Tibial nerve (tissue), 4 donors: ENCODE data around the gene HES3. TPM values are rescaled to one million over a fixed set of nuclear protein-coding genes. Genes with fewer than 3 reads are reported as not detected.
"Not testable (repeated sequence)": the region's sequence is repeated elsewhere in the genome, so short reads cannot be mapped to it uniquely, and the experiment has no call there.

Source experiments
- DNase-seq, 2 donors: peaks; one replicate each; pipeline ENCODE4 v3.0.0-alpha.2; 2019; ENCODE audit warnings: low spot score in 2 of 2
- H3K27ac ChIP-seq, 4 donors: fragments of 200-600 bp; sonication (generic) in 3 of 4; one replicate each; pipeline ENCODE4 v1.5.1; 2017 to 2019; ENCODE audit warnings: mild to moderate bottlenecking in 1 of 4
- H3K27me3 ChIP-seq, 2 donors: fragments of 200-600 bp; sonication (generic) in 1 of 2; one replicate each; pipeline versions ENCODE4 v1.5.1 to v1.6.0; 2017 to 2019
- H3K36me3 ChIP-seq, 3 donors: fragments of 200-600 bp; sonication (generic); one replicate each; pipeline ENCODE4 v1.5.1; 2018 to 2019
- H3K4me1 ChIP-seq, 4 donors: fragments of 200-600 bp; sonication (generic) in 3 of 4; one replicate each; pipeline ENCODE4 v1.5.1; 2017 to 2019
- H3K4me3 ChIP-seq, 4 donors: fragments of 200-600 bp; sonication (generic) in 3 of 4; one replicate each; pipeline ENCODE4 v1.5.1; 2017 to 2019; ENCODE audit warnings: mild to moderate bottlenecking in 1 of 4, moderate library complexity in 1 of 4
- H3K9me3 ChIP-seq, 4 donors: fragments of 200-600 bp; sonication (generic) in 3 of 4; one replicate each; pipeline ENCODE4 v1.5.1; 2017 to 2019
- EP300 ChIP-seq, 2 donors: sonication (generic); formaldehyde crosslinking; IDR thresholded peaks; one replicate each; pipeline ENCODE4 v1.6.1; 2017; ENCODE audit warnings: antibody characterized with exemption in 2 of 2, mild to moderate bottlenecking in 1 of 2
- POLR2A ChIP-seq, 2 donors: fragments of 450-650 bp; IDR thresholded peaks; one replicate each; pipeline ENCODE4 v1.6.1; 2017; ENCODE audit warnings: antibody characterized with exemption in 2 of 2, mild to moderate bottlenecking in 2 of 2, moderate library complexity in 2 of 2
- WGBS, 2 donors: methylation state at CpG; one replicate each; pipeline ENCODE4 v1.1.5; 2018; 5-methylcytosine and 5-hydroxymethylcytosine counted together
- total RNA-seq, 4 donors: library from RNA; depleted of rRNA; stranded (reverse); fragments of >200 nt; gene quantifications; one replicate each; pipeline ENCODE4 v1.1.0, GENCODE V29; 2016
- TF ChIP-seq, protein P1 (sequence below), 5 experiments: fragments of 200-600 bp in 3 of 5; fragments of 450-650 bp in 2 of 5; sonication (generic) in 3 of 5; IDR thresholded peaks; one replicate each; pipeline ENCODE4 v1.5.1; 2016 to 2019; ENCODE audit warnings: antibody characterized with exemption in 5 of 5, mild to moderate bottlenecking in 3 of 5, moderate library complexity in 2 of 5

Gene HES3
- total RNA-seq, 4 donors from 2014 or later = not detected

DNA sequence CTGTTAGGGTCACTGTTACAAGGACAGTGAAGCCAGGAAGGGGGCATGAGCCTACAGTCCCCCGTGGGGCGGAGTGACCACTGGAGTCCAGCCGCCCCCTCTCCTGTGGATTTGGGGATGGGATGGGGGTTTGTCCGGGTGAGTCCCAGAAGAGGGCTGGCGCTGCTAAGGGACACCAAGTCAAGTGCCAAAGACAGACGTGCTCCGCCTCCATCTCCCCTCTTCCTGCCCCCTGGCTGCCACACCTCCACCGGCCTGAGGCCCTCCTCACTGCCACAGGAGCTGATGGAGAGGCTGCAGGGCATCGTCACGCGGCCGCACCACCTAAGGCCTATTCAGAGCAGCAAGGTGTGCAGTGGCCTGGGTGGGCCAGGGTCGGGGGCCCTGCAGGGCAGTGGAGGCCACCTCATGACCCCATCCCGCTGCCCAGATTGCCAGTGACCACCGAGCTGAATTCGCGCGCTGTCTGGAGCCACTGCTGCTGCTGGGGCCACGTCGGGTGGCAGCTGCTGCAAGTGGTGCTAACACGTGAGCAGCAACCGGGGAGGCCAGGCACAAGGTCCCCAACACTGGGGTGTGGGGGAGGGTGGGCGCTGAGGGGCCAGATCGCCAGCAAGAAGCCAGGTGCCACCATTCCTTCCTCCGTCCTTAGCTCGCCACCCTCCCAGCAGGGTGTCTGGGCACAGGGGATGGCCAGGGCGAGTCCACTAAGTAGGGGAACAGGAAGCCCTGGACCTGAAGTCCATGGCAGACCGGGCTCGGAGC, 33.2 kb upstream of the HES3 start:
- Histone ChIP-seq H3K36me3 (peaks cover 0 to 24% (median 0%) of the 10 kb centered on the region in 3 donors), H3K4me3 (no peak overlapping the region), H3K27me3 (peaks cover 0 to 24% of the 10 kb centered on the region in 2 donors), H3K27ac (no peak overlapping the region), H3K4me1 (peaks cover 0 to 41% (median 23%) of the 10 kb centered on the region in 4 donors), H3K9me3 (no peaks in the 10 kb centered on the region)
- 84 to 93% methylated on average over 5 to 12 of the region's 29 CpGs for WGBS, 2 donors
- TF ChIP-seq EP300 (IDR thresholded peaks at IDR 0.05) = no peak
- TF ChIP-seq, protein P1, sequence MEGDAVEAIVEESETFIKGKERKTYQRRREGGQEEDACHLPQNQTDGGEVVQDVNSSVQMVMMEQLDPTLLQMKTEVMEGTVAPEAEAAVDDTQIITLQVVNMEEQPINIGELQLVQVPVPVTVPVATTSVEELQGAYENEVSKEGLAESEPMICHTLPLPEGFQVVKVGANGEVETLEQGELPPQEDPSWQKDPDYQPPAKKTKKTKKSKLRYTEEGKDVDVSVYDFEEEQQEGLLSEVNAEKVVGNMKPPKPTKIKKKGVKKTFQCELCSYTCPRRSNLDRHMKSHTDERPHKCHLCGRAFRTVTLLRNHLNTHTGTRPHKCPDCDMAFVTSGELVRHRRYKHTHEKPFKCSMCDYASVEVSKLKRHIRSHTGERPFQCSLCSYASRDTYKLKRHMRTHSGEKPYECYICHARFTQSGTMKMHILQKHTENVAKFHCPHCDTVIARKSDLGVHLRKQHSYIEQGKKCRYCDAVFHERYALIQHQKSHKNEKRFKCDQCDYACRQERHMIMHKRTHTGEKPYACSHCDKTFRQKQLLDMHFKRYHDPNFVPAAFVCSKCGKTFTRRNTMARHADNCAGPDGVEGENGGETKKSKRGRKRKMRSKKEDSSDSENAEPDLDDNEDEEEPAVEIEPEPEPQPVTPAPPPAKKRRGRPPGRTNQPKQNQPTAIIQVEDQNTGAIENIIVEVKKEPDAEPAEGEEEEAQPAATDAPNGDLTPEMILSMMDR (IDR thresholded peaks at IDR 0.05) = no peak
- TF ChIP-seq POLR2A (IDR thresholded peaks at IDR 0.05) = no peak
- no peak for DNase-seq

DNA sequence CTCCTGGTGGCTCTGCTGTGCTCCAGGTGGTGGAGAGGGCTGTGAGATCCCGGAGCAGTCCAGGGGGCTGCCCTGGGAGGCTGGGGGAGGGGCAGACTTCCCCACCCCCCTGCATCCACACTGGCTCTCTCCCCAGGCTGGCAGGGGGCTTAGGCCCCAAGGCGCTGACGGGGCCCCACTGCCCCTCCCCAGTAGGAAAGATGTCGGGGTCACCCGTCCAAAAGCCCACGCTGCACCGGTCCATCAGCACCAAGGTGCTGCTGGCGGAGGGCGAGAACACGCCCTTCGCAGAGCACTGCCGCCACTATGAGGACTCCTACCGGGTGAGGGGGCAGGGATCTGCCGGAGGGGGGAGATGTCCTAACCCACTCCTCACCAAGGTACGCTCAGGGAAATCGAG, 32.2 kb upstream of the HES3 start:
- Histone ChIP-seq H3K36me3 (peaks cover 0 to 34% (median 0%) of the 10 kb centered on the region in 3 donors), H3K4me1 (peaks cover 0 to 32% (median 14%) of the 10 kb centered on the region in 4 donors), H3K27ac (no peak overlapping the region), H3K4me3 (no peak overlapping the region), H3K9me3 (no peaks in the 10 kb centered on the region), H3K27me3 (peaks cover 0 to 14% of the 10 kb centered on the region in 2 donors)
- WGBS, 2 donors = 75 to 87% methylated on average over 8 to 14 of the region's 16 CpGs
- DNase-seq = no peak
- no peak for TF ChIP-seq EP300 (IDR thresholded peaks at IDR 0.05)
- TF ChIP-seq, protein P1 (IDR thresholded peaks at IDR 0.05) = no peak
- no peak for TF ChIP-seq POLR2A (IDR thresholded peaks at IDR 0.05)

DNA sequence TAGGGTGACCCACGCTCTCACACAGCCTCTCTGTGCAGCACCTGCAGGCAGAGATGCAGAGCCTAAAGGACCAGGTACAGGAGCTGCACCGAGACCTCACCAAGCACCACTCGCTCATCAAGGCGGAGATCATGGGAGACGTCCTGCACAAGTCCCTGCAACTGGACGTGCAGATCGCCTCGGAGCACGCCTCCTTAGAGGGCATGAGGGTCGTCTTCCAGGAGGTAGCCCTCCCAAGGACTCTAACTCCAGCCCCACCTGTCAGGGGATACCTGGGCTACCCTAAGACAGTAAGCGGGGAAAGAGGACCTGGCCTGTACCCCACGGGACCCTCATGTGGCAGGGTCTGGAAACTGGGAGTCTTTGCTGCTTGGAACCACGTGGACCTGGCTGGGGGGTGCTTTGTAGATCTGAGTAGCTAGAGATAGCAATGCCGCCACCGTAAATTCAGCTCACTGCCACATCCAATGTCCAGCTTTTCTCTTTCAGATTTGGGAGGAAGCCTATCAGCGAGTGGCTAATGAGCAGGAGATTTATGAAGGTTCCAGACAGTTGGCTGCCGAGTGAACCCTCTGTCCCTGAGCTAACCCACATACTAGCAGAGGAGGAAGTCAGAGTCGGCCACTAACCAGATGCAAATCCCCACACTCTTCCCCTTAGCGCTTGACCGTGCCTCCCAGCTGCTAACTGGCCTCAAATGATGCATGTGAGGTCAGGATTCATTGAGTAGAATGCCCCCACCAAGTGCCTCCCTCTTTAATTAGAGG, 31.6 kb upstream of the HES3 start:
- DNase-seq = no peak
- whole genome bisulfite sequencing, 2 donors = 69 to 72% methylated on average over 19 to 20 of the region's 20 CpGs
- Histone ChIP-seq H3K27ac (no peak overlapping the region), H3K4me1 (peaks cover 0 to 25% (median 13%) of the 10 kb centered on the region in 4 donors), H3K27me3 (peaks cover 0 to 8% of the 10 kb centered on the region in 2 donors), H3K9me3 (no peaks in the 10 kb centered on the region), H3K4me3 (no peak overlapping the region), H3K36me3 (peaks cover 0 to 35% (median 0%) of the 10 kb centered on the region in 3 donors)
- TF ChIP-seq EP300 (IDR thresholded peaks at IDR 0.05) = no peak
- TF ChIP-seq POLR2A (IDR thresholded peaks at IDR 0.05) = no peak
- TF ChIP-seq, protein P1 (IDR thresholded peaks at IDR 0.05) = no peak

DNA sequence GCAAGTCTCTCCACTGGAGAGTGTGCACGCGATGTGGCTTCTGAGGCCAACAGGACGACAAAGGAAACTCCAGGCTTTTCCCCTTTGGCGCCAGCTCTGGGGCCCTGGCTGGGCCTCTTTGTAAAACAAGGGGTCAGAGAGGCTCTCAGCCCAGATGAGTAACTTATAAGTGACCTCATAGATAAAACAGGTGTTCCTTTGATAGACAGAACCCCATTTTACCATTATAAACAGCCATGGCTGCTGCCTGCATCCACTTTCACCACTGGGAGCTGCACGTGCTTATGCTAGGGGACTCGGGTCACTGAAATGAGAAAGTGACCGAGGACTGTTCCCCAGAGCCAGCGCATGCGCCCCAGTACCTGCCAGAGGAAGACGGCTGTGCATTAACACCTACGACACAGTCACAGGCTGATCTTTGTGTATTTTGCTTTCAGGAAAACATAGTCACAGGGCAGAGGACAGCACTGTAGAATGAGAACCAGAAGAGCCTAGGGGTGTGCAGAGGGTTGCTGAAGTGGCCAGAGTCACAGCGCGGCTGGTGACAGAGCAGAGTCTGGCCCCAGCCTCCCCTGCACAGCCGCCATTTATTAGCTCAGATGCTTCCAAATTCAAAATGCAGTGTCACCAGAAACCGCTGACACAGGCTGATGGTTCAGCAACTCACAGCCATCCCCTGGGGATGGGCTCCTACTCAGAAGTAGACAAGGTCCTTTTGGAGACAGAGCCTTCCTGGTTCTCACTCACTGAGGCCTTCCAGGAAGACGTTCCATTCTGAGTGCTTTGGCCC, 25.4 kb upstream of the HES3 start:
- H3K9me3 ChIP-seq = no peaks in the 10 kb centered on the region
- peaks cover 0 to 46% (median 0%) of the 10 kb centered on the region in 3 donors for H3K36me3 ChIP-seq
- no peak overlapping the region for H3K27ac ChIP-seq
- no peak overlapping the region for H3K4me3 ChIP-seq
- peaks cover 0 to 13% (median 0%) of the 10 kb centered on the region in 4 donors for H3K4me1 ChIP-seq
- no peak for TF ChIP-seq POLR2A (IDR thresholded peaks at IDR 0.05)
- TF ChIP-seq, protein P1 (IDR thresholded peaks at IDR 0.05) = no peak
- TF ChIP-seq EP300 (IDR thresholded peaks at IDR 0.05) = no peak
- DNase-seq = no peak
- no peaks in the 10 kb centered on the region for H3K27me3 ChIP-seq
- WGBS, 2 donors = 80 to 89% methylated on average over 16 of the region's 16 CpGs

DNA sequence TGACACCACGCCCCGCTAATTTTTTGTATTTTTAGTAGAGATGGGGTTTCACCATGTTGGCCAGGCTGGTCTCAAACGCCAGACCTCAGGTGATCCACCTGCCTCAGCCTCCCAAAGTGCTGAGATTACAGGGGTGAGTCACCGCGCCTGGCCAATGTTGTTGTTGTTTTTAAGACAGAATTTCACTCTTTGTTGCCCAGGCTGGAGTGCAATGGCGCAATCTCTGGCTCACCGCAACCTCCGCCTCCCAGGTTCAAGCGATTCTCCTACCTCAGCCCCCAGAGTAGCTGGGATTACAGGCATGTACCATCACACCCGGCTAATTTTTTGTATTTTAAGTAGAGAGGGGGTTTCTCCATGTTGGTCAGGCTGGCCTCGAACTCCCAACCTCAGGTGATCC, 24.3 kb upstream of the HES3 start:
- not testable (repeated sequence) for H3K9me3 ChIP-seq, DNase-seq, H3K27me3 ChIP-seq, H3K27ac ChIP-seq, H3K4me3 ChIP-seq
- 86 to 89% methylated on average over 11 of the region's 11 CpGs for WGBS, 2 donors
- peaks cover 0 to 13% (median 0%) of the 10 kb centered on the region in 4 donors for H3K4me1 ChIP-seq
- peaks cover 0 to 57% (median 5%) of the 10 kb centered on the region in 3 donors for H3K36me3 ChIP-seq
